SH-SY5Y (cell line): Measurements from ENCODE around the gene PWWP2B.

Source experiments
- GATA2 ChIP-seq: IDR thresholded peaks from 2 replicates; pipeline ENCODE4 v1.6.1; 2011; ENCODE audit warnings: mild to moderate bottlenecking, low read depth, low read length
- GATA3 ChIP-seq: IDR thresholded peaks from 2 replicates; pipeline ENCODE4 v1.6.1; 2011; ENCODE audit warnings: low read depth, mild to moderate bottlenecking, low read length, moderate library complexity

GRCh38 chr10:132461103-132461682 is 64.2 kb downstream of the PWWP2B start:
- TF ChIP-seq GATA2: no peak
- TF ChIP-seq GATA3: no peak
